CD14-positive monocyte (primary cell): ENCODE data around the gene ABCA2. TPM values are rescaled to one million over a fixed set of nuclear protein-coding genes. Genes with fewer than 3 reads are reported as not detected.

Experiments used
- DNase-seq, 3 donors: peaks; one replicate each; pipeline ENCODE4 v3.0.0-alpha.2; 2011 to 2022
- H2AFZ ChIP-seq: 2 replicates; pipeline ENCODE4 v1.6.0; 2012; ENCODE audit warnings: mild to moderate bottlenecking, low read depth, low read length, inconsistent platforms; ENCODE audit not compliant: insufficient read depth, poor library complexity, severe bottlenecking
- H3K27ac ChIP-seq, 2 donors: 1 replicate in 1 of 2; 2 replicates in 1 of 2; pipeline ENCODE4 v1.5.1; 2012 to 2013; ENCODE audit warnings: low read length in 2 of 2, control low read depth in 1 of 2, inconsistent platforms in 1 of 2, low read depth in 1 of 2, mild to moderate bottlenecking in 1 of 2
- H3K27me3 ChIP-seq, 2 donors: one replicate each; pipeline versions ENCODE4 v1.6.0 to v1.6.1; 2011 to 2013; ENCODE audit warnings: low read length in 2 of 2; ENCODE audit not compliant: control insufficient read depth in 2 of 2, insufficient read depth in 2 of 2
- H3K36me3 ChIP-seq, 2 donors: replicated peaks in 1 of 2; 1 replicate in 1 of 2; 2 replicates in 1 of 2; pipeline versions ENCODE4 v1.5.1 to v1.6.1; 2012 to 2013; ENCODE audit warnings: low read length in 2 of 2, control low read depth in 1 of 2, inconsistent platforms in 1 of 2, mild to moderate bottlenecking in 1 of 2; ENCODE audit not compliant: insufficient read depth in 2 of 2, control insufficient read depth in 1 of 2
- H3K4me1 ChIP-seq, 2 donors: 1 replicate in 1 of 2; 2 replicates in 1 of 2; pipeline versions ENCODE4 v1.5.1 to v1.6.1; 2012 to 2013; ENCODE audit warnings: low read length in 2 of 2, control low read depth in 1 of 2, inconsistent platforms in 1 of 2, mild to moderate bottlenecking in 1 of 2, moderate library complexity in 1 of 2; ENCODE audit not compliant: insufficient read depth in 2 of 2, control insufficient read depth in 1 of 2
- H3K4me2 ChIP-seq: replicated peaks from 2 replicates; pipeline ENCODE3; 2012; ENCODE audit warnings: low read length, moderate library complexity, mild to moderate bottlenecking; ENCODE audit not compliant: poor library complexity, severe bottlenecking; ENCODE audit errors: extremely low read depth
- H3K4me3 ChIP-seq, 3 experiments: fragments of 200-600 bp in 1 of 3; sonication (generic) in 1 of 3; replicated peaks in 1 of 3; 1 replicate in 2 of 3; 2 replicates in 1 of 3; pipeline ENCODE4 v1.5.1; 2011 to 2013; ENCODE audit warnings: low read length in 3 of 3, mild to moderate bottlenecking in 3 of 3, control low read depth in 2 of 3, low read depth in 2 of 3, inconsistent platforms in 1 of 3, moderate library complexity in 1 of 3
- H3K79me2 ChIP-seq: 2 replicates; pipeline ENCODE4 v1.6.0; 2012; ENCODE audit warnings: mild to moderate bottlenecking, control low read depth, inconsistent platforms, low read length, moderate library complexity; ENCODE audit not compliant: insufficient read depth
- H3K9ac ChIP-seq: 2 replicates; pipeline ENCODE4 v1.6.0; 2017; ENCODE audit warnings: low read length, mild to moderate bottlenecking; ENCODE audit not compliant: insufficient read depth, poor library complexity, severe bottlenecking
- H3K9me3 ChIP-seq, 2 donors: replicated peaks in 1 of 2; 1 replicate in 1 of 2; 2 replicates in 1 of 2; pipeline versions ENCODE4 v1.5.1 to v1.6.1; 2012 to 2013; ENCODE audit warnings: low read length in 2 of 2, control low read depth in 1 of 2; ENCODE audit not compliant: control insufficient read depth in 1 of 2, insufficient read depth in 1 of 2
- H4K20me1 ChIP-seq: 2 replicates; pipeline ENCODE4 v1.6.0; 2012; ENCODE audit warnings: mild to moderate bottlenecking, low read length, control low read depth, moderate library complexity; ENCODE audit not compliant: insufficient read depth
- H3K27ac Mint-ChIP-seq, 7 donors: one replicate each; pipeline ENCODE4 v1.8.0; 2020; ENCODE audit warnings: mild to moderate bottlenecking in 7 of 7, mixed read lengths in 7 of 7, moderate library complexity in 6 of 7, inconsistent platforms in 2 of 7
- H3K27me3 Mint-ChIP-seq, 3 donors: one replicate each; pipeline ENCODE4 v1.8.0; 2021 to 2022; ENCODE audit warnings: low read depth in 3 of 3, mild to moderate bottlenecking in 3 of 3, mixed read lengths in 3 of 3, moderate library complexity in 3 of 3, inconsistent platforms in 1 of 3
- H3K36me3 Mint-ChIP-seq, 2 donors: one replicate each; pipeline ENCODE4 v1.8.0; 2020; ENCODE audit warnings: mixed read lengths in 2 of 2, inconsistent platforms in 1 of 2, mild to moderate bottlenecking in 1 of 2
- H3K4me1 Mint-ChIP-seq: one replicate; pipeline ENCODE4 v1.8.0; 2020; ENCODE audit warnings: mild to moderate bottlenecking, mixed read lengths
- H3K4me3 Mint-ChIP-seq, 2 donors: one replicate each; pipeline ENCODE4 v1.8.0; 2020; ENCODE audit warnings: mild to moderate bottlenecking in 2 of 2, mixed read lengths in 2 of 2, moderate library complexity in 1 of 2
- H3K9me3 Mint-ChIP-seq, 7 donors: one replicate each; pipeline ENCODE4 v1.8.0; 2020 to 2022; ENCODE audit warnings: mixed read lengths in 7 of 7, mild to moderate bottlenecking in 6 of 7, moderate library complexity in 6 of 7, inconsistent platforms in 2 of 7
- WGBS: methylation state at CpG from one replicate; pipeline ENCODE4 v1.1.5; 2013; ENCODE audit warnings: missing lambda C conversion rate; ENCODE audit not compliant: insufficient coverage; 5-methylcytosine and 5-hydroxymethylcytosine counted together
- intact Hi-C, 2 donors: fragments of 100-400 bp; cut with micrococcal nuclease; formaldehyde crosslinking; loops; one replicate each; pipeline versions ENCODE4 v1.15.0 to v1.15.1; 2023
- polyA plus RNA-seq, 3 donors: library from polyadenylated mRNA; depleted of rRNA in 1 of 3; unstranded in 2 of 3; stranded (reverse) in 1 of 3; fragments of 300-500 nt in 2 of 3; fragments of >200 nt in 1 of 3; fragmentation: Illumina TruSeq in 2 of 3; gene quantifications; 1 replicate in 2 of 3; 2 replicates in 1 of 3; pipeline ENCODE4 v1.2.3, GENCODE V29; 2012 to 2021
- TF ChIP-seq, protein P1 (sequence below): fragments of 200-600 bp; IDR thresholded peaks from one replicate; pipeline ENCODE4 v1.8.0; 2022; ENCODE audit warnings: antibody characterized with exemption, mild to moderate bottlenecking

The ABCA2 gene
- polyA plus RNA-seq, 3 donors = 0.18 to 30.7 (median 0.40) TPM

- peaks cover 0 to 6% (median 0%) of the 10 kb centered on the region in 7 donors for H3K9me3 Mint-ChIP-seq
- Histone ChIP-seq H3K9ac (no peak overlapping the region), H3K4me3 (no peak overlapping the region), H4K20me1 (no peaks in the 10 kb centered on the region), H2AFZ (no peak overlapping the region), H3K4me2 (no peak overlapping the region), H3K27ac (no peak overlapping the region), H3K36me3 (peaks cover 0 to 3% of the 10 kb centered on the region in 2 donors), H3K79me2 (no peaks in the 10 kb centered on the region), H3K4me1 (no peaks in the 10 kb centered on the region), H3K27me3 (no peaks in the 10 kb centered on the region), H3K9me3 (no peaks in the 10 kb centered on the region)
- no peaks in the 10 kb centered on the region for H3K4me1 Mint-ChIP-seq
- DNase-seq = no peak
- H3K36me3 Mint-ChIP-seq = peaks cover 9 to 37% of the 10 kb centered on the region in 2 donors
- no peak overlapping the region for H3K4me3 Mint-ChIP-seq
- intact Hi-C loops = no loop called here
- no peak overlapping the region for H3K27ac Mint-ChIP-seq
- TF ChIP-seq, protein P1, sequence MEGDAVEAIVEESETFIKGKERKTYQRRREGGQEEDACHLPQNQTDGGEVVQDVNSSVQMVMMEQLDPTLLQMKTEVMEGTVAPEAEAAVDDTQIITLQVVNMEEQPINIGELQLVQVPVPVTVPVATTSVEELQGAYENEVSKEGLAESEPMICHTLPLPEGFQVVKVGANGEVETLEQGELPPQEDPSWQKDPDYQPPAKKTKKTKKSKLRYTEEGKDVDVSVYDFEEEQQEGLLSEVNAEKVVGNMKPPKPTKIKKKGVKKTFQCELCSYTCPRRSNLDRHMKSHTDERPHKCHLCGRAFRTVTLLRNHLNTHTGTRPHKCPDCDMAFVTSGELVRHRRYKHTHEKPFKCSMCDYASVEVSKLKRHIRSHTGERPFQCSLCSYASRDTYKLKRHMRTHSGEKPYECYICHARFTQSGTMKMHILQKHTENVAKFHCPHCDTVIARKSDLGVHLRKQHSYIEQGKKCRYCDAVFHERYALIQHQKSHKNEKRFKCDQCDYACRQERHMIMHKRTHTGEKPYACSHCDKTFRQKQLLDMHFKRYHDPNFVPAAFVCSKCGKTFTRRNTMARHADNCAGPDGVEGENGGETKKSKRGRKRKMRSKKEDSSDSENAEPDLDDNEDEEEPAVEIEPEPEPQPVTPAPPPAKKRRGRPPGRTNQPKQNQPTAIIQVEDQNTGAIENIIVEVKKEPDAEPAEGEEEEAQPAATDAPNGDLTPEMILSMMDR = no peak
- H3K27me3 Mint-ChIP-seq = peaks cover 0 to 3% (median 2%) of the 10 kb centered on the region in 3 donors
- WGBS = 95% methylated on average over 21 of the region's 23 CpGs
These were observed 13.9 kb downstream of the ABCA2 start for GRCh38 chr9:137014166-137014565.

- no peak for DNase-seq
- Histone ChIP-seq H2AFZ (no peak overlapping the region), H3K27ac (no peak overlapping the region), H3K4me1 (no peaks in the 10 kb centered on the region), H4K20me1 (no peaks in the 10 kb centered on the region), H3K36me3 (peaks cover 0 to 3% of the 10 kb centered on the region in 2 donors), H3K9me3 (no peaks in the 10 kb centered on the region), H3K79me2 (no peaks in the 10 kb centered on the region), H3K9ac (no peak overlapping the region), H3K4me3 (no peak overlapping the region), H3K27me3 (no peaks in the 10 kb centered on the region), H3K4me2 (no peak overlapping the region)
- TF ChIP-seq, protein P1 = no peak
- intact Hi-C loops = no loop called here
- H3K4me3 Mint-ChIP-seq = no peak overlapping the region
- no peaks in the 10 kb centered on the region for H3K4me1 Mint-ChIP-seq
- H3K27me3 Mint-ChIP-seq = peaks cover 0 to 3% (median 0%) of the 10 kb centered on the region in 3 donors
- peaks cover 0 to 6% (median 0%) of the 10 kb centered on the region in 7 donors for H3K9me3 Mint-ChIP-seq
- H3K36me3 Mint-ChIP-seq = peaks cover 9 to 36% of the 10 kb centered on the region in 2 donors
- WGBS = 99% methylated on average over 14 of the region's 20 CpGs
- H3K27ac Mint-ChIP-seq = no peak overlapping the region
These were observed 14.5 kb downstream of the ABCA2 start for GRCh38 chr9:137013571-137013940.
